Body of pancreas (tissue), 4 donors: ENCODE data around the gene WWOX.

ENCODE experiments used
- CTCF ChIP-seq, 7 experiments: fragments of 450-650 bp in 4 of 7; fragments of 200-600 bp in 3 of 7; sonication (generic) in 3 of 7; IDR thresholded peaks; one replicate each; pipeline ENCODE4 v1.5.1; 2016 to 2019; ENCODE audit warnings: antibody characterized with exemption in 7 of 7
- POLR2A ChIP-seq, 3 donors: fragments of 450-650 bp; IDR thresholded peaks; one replicate each; pipeline ENCODE4 v1.6.1; 2016; ENCODE audit warnings: antibody characterized with exemption in 3 of 3, mild to moderate bottlenecking in 2 of 3

DNA sequence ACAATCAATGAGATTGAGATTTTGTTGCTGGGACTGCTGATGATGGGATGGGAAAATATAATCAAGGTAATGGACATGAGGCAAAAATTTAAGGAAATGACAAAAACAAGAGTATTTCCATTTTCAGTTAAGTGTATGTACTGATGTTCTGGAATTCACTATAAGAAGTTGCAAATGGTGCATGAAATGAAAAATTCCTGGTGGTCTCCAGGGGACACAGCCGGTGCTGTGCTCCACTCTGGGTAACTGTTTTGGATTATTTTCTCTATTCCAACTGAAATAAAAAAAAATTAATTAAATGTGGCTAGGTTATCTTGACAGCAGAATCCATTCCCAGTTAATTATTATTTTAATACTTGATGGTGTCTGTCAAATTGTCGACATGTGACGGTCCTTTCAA is 305.6 kb downstream of the WWOX start:
- TF ChIP-seq CTCF (IDR thresholded peaks at IDR 0.05) (no peak), POLR2A (IDR thresholded peaks at IDR 0.05) (no peak)
